Measurements from ENCODE around the gene IMP4.

The IMP4 gene

GRCh38 chr2:130355578-130356431, 13.1 kb downstream of the IMP4 start, which contains the start of gene PTPN18:
PTPN18 (plus strand) TSS chr2:130356056; CDS start chr2:130356108, 52 bp downstream.
- DNase-seq (ENCODE audit: low read depth, low spot score) = no peak

GRCh38 chr2:130357864-130358263, 15.2 kb downstream of the IMP4 start:
- no peak for DNase-seq (ENCODE audit: low read depth, low spot score)

DNA sequence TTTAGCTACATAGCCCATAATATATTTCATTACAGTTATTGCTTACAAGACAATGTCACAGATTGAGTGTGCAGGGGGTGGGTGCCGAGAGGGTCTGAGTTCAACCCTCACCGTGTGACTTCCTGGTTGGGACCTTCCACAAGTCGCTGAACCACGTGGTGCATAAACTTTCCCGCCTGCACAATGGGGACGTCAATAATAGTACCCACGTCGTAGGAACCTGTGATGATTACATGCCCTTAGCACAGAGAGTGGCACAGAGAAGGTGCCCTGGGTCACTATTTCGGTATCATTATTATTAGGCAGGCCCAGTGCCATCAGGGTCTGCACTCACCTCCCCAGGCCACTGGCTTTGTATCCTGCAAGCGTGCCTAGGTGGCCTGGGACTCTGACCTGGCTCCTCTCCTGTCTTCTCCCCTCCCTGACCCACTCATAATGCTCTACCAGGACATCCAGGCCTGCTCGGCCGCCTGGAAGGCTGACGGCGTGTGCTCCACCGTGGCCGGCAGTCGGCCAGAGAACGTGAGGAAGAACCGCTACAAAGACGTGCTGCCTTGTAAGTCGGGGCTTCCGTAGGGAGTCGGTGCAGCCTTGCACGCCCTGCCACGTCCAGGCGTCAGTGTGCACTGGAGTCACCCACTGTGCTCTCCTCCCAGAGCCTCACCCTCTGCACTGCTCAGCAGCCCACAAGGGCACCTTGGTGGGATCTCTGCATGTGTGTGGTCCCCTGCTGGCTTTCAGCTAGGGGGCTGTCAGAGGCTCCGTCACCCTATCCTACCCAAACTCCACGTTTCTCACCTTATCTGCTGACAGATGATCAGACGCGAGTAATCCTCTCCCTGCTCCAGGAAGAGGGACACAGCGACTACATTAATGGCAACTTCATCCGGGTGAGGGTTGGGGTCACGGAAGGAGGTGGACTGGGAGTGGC, 16.0 kb downstream of the IMP4 start:
- DNase-seq (ENCODE audit: low read depth, low spot score) = no peak

- no peak for DNase-seq (ENCODE audit: low read depth, low spot score)
These were observed 16.8 kb downstream of the IMP4 start for GRCh38 chr2:130359466-130359865.

DNA sequence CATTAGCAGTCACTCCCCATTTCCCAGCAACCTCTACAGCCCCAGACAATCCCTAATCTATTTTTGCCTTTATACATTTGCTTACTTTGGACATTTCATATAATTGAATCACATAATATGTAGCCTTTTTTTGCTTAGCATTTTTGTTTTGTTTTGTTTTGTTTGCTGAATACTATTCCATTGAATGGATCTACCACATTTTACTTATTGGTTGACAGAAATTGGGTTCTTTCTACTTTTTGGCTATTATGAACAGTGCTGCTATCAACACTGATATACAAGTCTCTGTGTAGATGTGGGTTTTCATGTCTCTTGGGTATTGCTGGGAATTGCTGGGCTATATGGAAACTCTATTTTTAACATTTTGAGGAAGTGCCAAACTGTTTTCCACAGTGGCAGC, 20.8 kb downstream of the IMP4 start:
- no peak for DNase-seq (ENCODE audit: low read depth, low spot score)

GRCh38 chr2:130365075-130365474, 22.4 kb downstream of the IMP4 start:
- DNase-seq (ENCODE audit: low read depth, low spot score) = no peak

GRCh38 chr2:130365963-130366362, 23.3 kb downstream of the IMP4 start:
- DNase-seq (ENCODE audit: low read depth, low spot score) = no peak

GRCh38 chr2:130366720-130367119, 24.0 kb downstream of the IMP4 start:
- no peak for DNase-seq (ENCODE audit: low read depth, low spot score)

- DNase-seq (ENCODE audit: low read depth, low spot score) = no peak
These were observed 26.1 kb downstream of the IMP4 start for GRCh38 chr2:130368786-130369185.

- DNase-seq (ENCODE audit: low read depth, low spot score) = no peak
These were observed 26.7 kb downstream of the IMP4 start for GRCh38 chr2:130369311-130369964.

- no peak for DNase-seq (ENCODE audit: low read depth, low spot score)
These were observed 27.3 kb downstream of the IMP4 start for GRCh38 chr2:130369965-130370341.

DNA sequence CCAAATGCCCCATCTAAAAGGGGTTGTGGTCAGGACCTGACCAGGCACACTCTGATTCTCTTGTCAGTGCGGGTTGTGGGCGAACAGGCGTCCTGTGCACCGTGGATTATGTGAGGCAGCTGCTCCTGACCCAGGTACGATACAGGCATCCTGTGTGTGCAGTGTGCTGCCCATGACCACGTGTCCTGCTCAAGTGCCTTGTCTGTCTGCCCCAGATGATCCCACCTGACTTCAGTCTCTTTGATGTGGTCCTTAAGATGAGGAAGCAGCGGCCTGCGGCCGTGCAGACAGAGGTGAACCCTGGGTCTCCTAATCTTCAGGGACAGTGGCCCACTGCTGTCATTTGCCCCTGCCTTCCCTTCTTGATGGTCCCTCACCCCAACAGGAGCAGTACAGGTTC, 27.8 kb downstream of the IMP4 start:
- DNase-seq (ENCODE audit: low read depth, low spot score) = no peak

DNA sequence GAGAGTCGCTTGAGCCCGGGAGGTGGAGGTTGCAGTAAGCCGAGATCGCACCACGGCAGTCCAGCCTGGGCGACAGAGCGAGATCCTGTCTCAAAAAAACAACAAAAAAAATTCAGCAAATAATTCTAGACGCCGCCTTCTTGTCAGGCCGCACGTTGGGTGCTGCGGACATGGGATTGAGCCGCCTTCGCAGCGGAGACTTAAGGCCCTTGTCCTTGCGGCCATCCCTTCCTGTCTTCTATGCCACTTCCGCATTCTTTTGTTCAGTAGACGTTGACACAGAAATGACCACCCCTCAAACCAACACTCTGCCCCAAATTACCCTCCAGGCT, 29.0 kb downstream of the IMP4 start:
- no peak for DNase-seq (ENCODE audit: low read depth, low spot score)

GRCh38 chr2:130372055-130372832, 29.5 kb downstream of the IMP4 start:
- DNase-seq (ENCODE audit: low read depth, low spot score) = no peak

DNA sequence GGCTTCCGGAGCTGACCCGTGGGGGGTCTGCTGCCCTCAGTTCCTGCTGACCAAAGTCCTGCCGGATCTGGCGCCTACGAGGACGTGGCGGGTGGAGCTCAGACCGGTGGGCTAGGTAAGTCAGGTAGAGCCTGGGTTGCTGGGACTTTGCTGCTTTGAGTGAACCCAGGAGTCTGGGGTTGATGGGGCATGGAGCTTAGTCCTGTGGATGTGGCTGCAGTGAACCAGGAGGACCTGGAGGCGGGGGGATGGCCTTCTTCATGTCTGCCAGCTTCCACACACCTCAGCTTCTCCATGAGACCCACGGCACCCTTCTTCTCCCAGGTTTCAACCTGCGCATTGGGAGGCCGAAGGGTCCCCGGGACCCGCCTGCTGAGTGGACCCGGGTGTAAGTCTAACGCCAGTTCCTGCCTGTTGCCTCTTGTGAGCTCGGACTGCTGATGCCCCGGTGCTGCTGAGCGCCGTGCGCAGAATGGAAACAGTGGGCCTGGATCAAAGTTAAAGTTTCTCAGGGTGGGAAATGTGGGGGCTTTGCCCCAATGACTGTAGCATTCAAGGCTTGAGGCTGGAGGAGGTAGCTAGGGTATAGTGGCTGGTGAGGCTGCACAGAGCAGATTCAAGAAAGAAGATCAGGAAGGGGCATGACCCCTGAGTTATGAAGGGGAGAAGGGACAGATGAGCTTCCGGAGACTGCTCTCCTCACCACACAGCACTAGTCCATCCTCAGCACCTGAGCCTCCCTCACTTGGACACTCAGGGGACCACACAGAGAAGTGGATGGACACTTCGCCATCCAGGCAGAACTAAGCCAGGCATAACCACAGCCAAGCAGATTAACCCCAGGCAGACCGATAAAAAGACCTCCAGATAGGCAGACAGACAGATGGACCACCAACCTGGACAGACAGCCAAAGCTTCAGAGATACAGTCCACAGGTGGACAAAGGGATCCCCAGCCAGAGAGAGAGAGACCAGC, 30.4 kb downstream of the IMP4 start:
- no peak for DNase-seq (ENCODE audit: low read depth, low spot score)

- DNase-seq (ENCODE audit: low read depth, low spot score) = no peak
These were observed 31.2 kb downstream of the IMP4 start for GRCh38 chr2:130373808-130374365.

DNA sequence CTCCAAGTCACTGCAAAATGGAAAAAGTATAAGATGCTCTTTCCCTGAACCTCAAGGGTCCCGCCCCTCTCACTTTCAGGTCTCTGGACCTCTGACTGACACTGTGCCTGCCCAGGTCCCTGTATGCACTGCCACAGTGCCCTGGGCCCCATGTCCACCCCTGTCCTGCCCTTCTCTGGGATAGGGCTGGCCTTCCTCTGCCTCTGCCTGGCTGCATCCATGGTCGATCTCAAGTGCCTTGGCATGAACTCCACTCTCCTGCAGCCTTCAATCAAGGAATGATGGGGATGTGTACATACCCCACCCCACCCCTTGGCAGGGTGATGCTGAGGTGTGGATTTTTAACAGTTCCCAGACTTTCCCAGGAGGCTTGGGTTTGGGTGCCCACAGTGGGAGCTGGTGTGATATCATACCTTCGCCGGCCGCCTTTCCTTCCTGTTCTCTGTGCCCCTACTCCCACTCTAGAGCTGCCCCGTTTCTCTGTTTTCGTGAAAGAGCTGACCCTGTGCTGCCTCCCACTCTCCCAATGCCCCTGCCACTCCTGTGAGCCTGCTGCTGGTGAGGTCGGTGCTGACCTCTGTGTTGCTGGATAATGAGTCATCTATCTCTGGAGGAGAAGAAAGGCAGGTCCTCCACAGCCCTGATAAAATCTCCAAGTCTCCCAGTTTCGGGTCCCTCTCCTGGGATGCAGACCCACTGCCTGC, 32.0 kb downstream of the IMP4 start:
- no peak for DNase-seq (ENCODE audit: low read depth, low spot score)

DNA sequence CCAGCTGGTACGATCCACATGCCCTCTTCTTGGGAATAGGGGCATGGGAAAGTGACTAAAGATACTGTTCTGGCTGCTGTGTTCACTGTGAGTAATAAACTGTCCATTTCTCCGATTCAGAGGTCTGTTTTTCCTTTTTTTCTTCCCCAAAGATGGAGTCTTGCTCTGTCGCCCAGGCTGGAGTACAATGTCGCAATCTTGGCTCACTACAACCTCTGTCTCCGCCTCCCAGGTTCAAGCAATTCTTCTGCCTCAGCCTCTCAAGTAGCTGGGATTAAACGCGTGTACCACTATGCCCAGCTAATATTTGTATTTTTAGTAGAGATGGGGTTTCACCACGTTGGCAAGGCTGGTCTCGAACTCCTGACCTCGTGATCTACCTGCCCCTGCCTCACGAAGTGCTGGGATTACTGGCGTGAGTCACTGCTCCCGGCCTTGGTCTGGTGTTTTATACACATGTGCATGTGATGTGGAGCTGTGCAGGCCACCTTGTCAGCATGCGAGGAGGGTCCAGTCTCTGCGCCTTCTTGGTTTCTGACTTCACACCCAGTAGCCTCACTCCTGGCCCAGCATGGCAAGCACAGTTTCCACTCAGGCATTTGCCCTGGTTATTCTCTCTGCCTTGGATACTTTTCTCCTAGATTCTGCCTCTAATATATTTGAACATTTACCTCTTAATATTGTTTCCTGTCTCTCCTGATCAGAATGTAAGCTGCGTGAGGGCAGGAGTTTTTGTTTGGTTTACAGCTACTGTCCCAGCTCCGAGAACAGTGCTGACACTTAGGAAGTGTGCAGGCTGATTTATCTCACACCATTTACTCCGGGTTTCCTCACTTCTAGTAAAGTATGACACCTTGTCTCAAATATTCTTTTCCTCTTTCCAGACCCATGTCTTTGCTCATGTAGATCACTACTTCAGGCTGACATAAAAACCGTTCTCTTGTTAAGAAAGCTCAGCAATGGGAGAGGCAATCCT, 32.9 kb downstream of the IMP4 start:
- no peak for DNase-seq (ENCODE audit: low read depth, low spot score)

All from brain pericyte (primary cell).